A549 (cell line): ENCODE measurements around the gene CHP2. TPM values are rescaled to one million over a fixed set of nuclear protein-coding genes. Genes with fewer than 3 reads are reported as not detected.
"Not testable (repeated sequence)": the region's sequence is repeated elsewhere in the genome, so short reads cannot be mapped to it uniquely, and the experiment has no call there.

Experiments
- ATAC-seq, 2 experiments: fragments of 200-7000 bp in 1 of 2; fragments of >200 bp in 1 of 2; cut with Nextera tagmentation in 1 of 2; cut with Tn5 transposase in 1 of 2; 3 replicates each; pipeline versions ENCODE4 v1.8.0 to v1.9.1; 2018 to 2020; ENCODE audit warnings: mild to moderate bottlenecking in 1 of 2, moderate library complexity in 1 of 2
- CTCF ChIA-PET: fragments of 300-600 bp; sonication (Branson Sonifier 250); formaldehyde crosslinking; extraction: SDS; loops from one replicate; lab custom pipeline; 2021; ENCODE audit warnings: antibody characterized with exemption, inconsistent platforms; lab: Yijun Ruan, JAX
- POLR2A ChIA-PET: fragments of 350-600 bp; formaldehyde crosslinking; extraction: SDS; loops from one replicate; lab custom pipeline; 2021; ENCODE audit warnings: antibody characterized with exemption, inconsistent platforms; lab: Yijun Ruan, JAX
- DNase-seq, 2 experiments: peaks; one replicate each; pipeline versions ENCODE4 v3.0.0 to v3.0.0-alpha.2; 2011 to 2016; ENCODE audit warnings: low read depth in 1 of 2, low spot score in 1 of 2
- FAIRE-seq: peaks from 2 replicates; lab custom pipeline; 2011; peaks lifted over from hg19 to GRCh38; lab: Jason Lieb, UNC
- H3K27ac ChIP-seq, 2 experiments: fragments of >200 bp; sonication (Bioruptor Twin); formaldehyde crosslinking; 3 replicates each; pipeline ENCODE4 v1.5.1; 2016 to 2017
- H3K4me1 ChIP-seq: fragments of >200 bp; sonication (Bioruptor Twin); formaldehyde crosslinking; 3 replicates; pipeline ENCODE4 v1.6.1; 2016
- H3K4me2 ChIP-seq: fragments of >200 bp; sonication (Bioruptor Twin); formaldehyde crosslinking; 3 replicates; pipeline ENCODE4 v1.6.1; 2016
- H3K4me3 ChIP-seq: fragments of >200 bp; sonication (Bioruptor Twin); formaldehyde crosslinking; 3 replicates; pipeline ENCODE4 v1.5.1; 2016
- H3K9me3 ChIP-seq: fragments of >200 bp; sonication (Bioruptor Twin); formaldehyde crosslinking; 3 replicates; pipeline ENCODE4 v1.6.1; 2016
- CEBPB ChIP-seq, 2 experiments: fragments of >200 bp in 1 of 2; sonication (Bioruptor Twin) in 1 of 2; formaldehyde crosslinking in 1 of 2; IDR thresholded peaks; 2 replicates each; pipeline ENCODE4 v1.6.1; 2012 to 2016
- E2F6 ChIP-seq: IDR thresholded peaks from 2 replicates; pipeline ENCODE4 v1.6.1; 2012; ENCODE audit warnings: low read depth, borderline replicate concordance
- EP300 ChIP-seq, 2 experiments: fragments of >200 bp; sonication (Bioruptor Twin); formaldehyde crosslinking; IDR thresholded peaks; 2 replicates in 1 of 2; 3 replicates in 1 of 2; pipeline ENCODE4 v1.6.1; 2016 to 2017
- ESRRA ChIP-seq: fragments of 150-350 bp; IDR thresholded peaks from 2 replicates; pipeline ENCODE4 v1.6.1; 2014; ENCODE audit warnings: mild to moderate bottlenecking, low read length, borderline replicate concordance
- HDAC2 ChIP-seq: fragments of 200-600 bp; sonication (generic); IDR thresholded peaks from 2 replicates; pipeline ENCODE4 v1.6.1; 2016
- HMGXB4 ChIP-seq: fragments of 250-450 bp; sonication (Bioruptor Pico); IDR thresholded peaks from 2 replicates; pipeline ENCODE4 v1.5.0; 2021; ENCODE audit warnings: mild to moderate bottlenecking, moderate library complexity, borderline replicate concordance
- HOXA7 ChIP-seq: fragments of 250-450 bp; sonication (Bioruptor Pico); IDR thresholded peaks from 2 replicates; pipeline ENCODE4 v1.5.0; 2020; ENCODE audit warnings: mild to moderate bottlenecking, moderate library complexity
- HOXB13 ChIP-seq: fragments of 250-450 bp; sonication (Bioruptor Pico); IDR thresholded peaks from 2 replicates; pipeline ENCODE4 v1.5.0; 2020; ENCODE audit warnings: low read depth, mild to moderate bottlenecking, moderate library complexity
- HOXB5 ChIP-seq: fragments of 250-450 bp; sonication (Bioruptor Pico); IDR thresholded peaks from 2 replicates; pipeline ENCODE4 v1.5.0; 2020; ENCODE audit warnings: mild to moderate bottlenecking, moderate library complexity
- KDM5A ChIP-seq: fragments of 200-600 bp; sonication (generic); IDR thresholded peaks from 2 replicates; pipeline ENCODE4 v1.6.1; 2016; ENCODE audit warnings: antibody characterized with exemption, mild to moderate bottlenecking
- MAZ ChIP-seq: fragments of 150-350 bp; IDR thresholded peaks from 2 replicates; pipeline ENCODE4 v1.6.1; 2014; ENCODE audit warnings: antibody characterized with exemption, low read depth, low read length, borderline replicate concordance
- NPAS2 ChIP-seq: fragments of 250-450 bp; sonication (Bioruptor Pico); IDR thresholded peaks from 2 replicates; pipeline ENCODE4 v1.8.0; 2022; ENCODE audit warnings: mild to moderate bottlenecking, moderate library complexity, borderline replicate concordance
- PHF8 ChIP-seq: fragments of 200-600 bp; sonication (generic); IDR thresholded peaks from 2 replicates; pipeline ENCODE4 v1.6.1; 2016; ENCODE audit warnings: low read depth, mild to moderate bottlenecking, antibody characterized with exemption, moderate library complexity, borderline replicate concordance
- RFX5 ChIP-seq: fragments of 450-650 bp; IDR thresholded peaks from 2 replicates; pipeline ENCODE4 v1.7.1; 2014; ENCODE audit warnings: antibody characterized with exemption, mild to moderate bottlenecking, moderate library complexity
- SREBF2 ChIP-seq: fragments of 450-650 bp; IDR thresholded peaks from 2 replicates; pipeline ENCODE4 v1.6.1; 2014; ENCODE audit warnings: mild to moderate bottlenecking, moderate library complexity
- TFCP2L1 ChIP-seq: fragments of 250-450 bp; sonication (Bioruptor Pico); IDR thresholded peaks from 2 replicates; pipeline ENCODE4 v1.5.0; 2021; ENCODE audit warnings: mild to moderate bottlenecking
- TP53 ChIP-seq: fragments of 250-450 bp; sonication (Bioruptor Pico); IDR thresholded peaks from 2 replicates; pipeline ENCODE4 v1.5.0; 2021; ENCODE audit warnings: mild to moderate bottlenecking, moderate library complexity
- USF2 ChIP-seq: fragments of 450-650 bp; IDR thresholded peaks from 2 replicates; pipeline ENCODE4 v1.6.1; 2014; ENCODE audit warnings: antibody characterized with exemption
- ZC3H11A ChIP-seq: fragments of 450-650 bp; IDR thresholded peaks from 2 replicates; pipeline ENCODE4 v1.6.1; 2014; ENCODE audit warnings: antibody characterized with exemption, mild to moderate bottlenecking
- ZFP36 ChIP-seq: fragments of 450-650 bp; IDR thresholded peaks from 2 replicates; pipeline ENCODE4 v1.6.1; 2014; ENCODE audit warnings: borderline replicate concordance; ENCODE audit not compliant: partially characterized antibody
- WGBS: methylation state at CpG from one replicate; pipeline ENCODE4 v1.1.6; 2017; ENCODE audit errors: missing lambda C conversion rate; 5-methylcytosine and 5-hydroxymethylcytosine counted together
- polyA plus RNA-seq, 4 experiments: library from polyadenylated mRNA; depleted of rRNA in 3 of 4; stranded (reverse); fragments of >200 nt; fragmentation: RNase III in 1 of 4; extraction: RNeasy Plus Mini Kit Qiagen cat#74134 plus additional on column Dnase treatment in 1 of 4; gene quantifications; 2 replicates in 3 of 4; 3 replicates in 1 of 4; pipeline ENCODE4 v1.2.3, GENCODE V29; 2011 to 2017

Gene CHP2
- polyA plus RNA-seq, 2 of the 4 experiments (the other 2 are of a cell fraction): not detected

- no peak within 1 kb of the TSS for H3K4me3 ChIP-seq
Measured at GRCh38 chr16:23712976-23713375, 41.9 kb upstream of the CHP2 start, which contains the start of gene ERN2. Gene ERN2 (minus strand): TSS chr16:23713222. CDS start chr16:23713187, 35 bp downstream.

GRCh38 chr16:23716484-23716883, 38.3 kb upstream of the CHP2 start:
- FAIRE-seq (no peak), DNase-seq (no peak), ATAC-seq (no peak)
- H3K9me3 ChIP-seq: no peaks in the 10 kb centered on the region
- CTCF ChIA-PET: no interaction called here
- POLR2A ChIA-PET: no interaction called here
- no peak for TF ChIP-seq HMGXB4 (CRISPR knock-in tag)
- no peak for TF ChIP-seq TP53
- no peak for TF ChIP-seq KDM5A
- TF ChIP-seq PHF8: no peak
- no peak for TF ChIP-seq NPAS2 (CRISPR knock-in tag)
- no peak for TF ChIP-seq CEBPB (IDR thresholded peaks at IDR 0.05)
- no peak for TF ChIP-seq ZFP36
- TF ChIP-seq HDAC2: no peak
- no peak for TF ChIP-seq ZC3H11A
- TF ChIP-seq SREBF2: no peak
- H3K4me3 ChIP-seq: no peak overlapping the region
- 47% methylated on average over 5 of the region's 5 CpGs for WGBS
- H3K27ac ChIP-seq: no peak overlapping the region
- no peaks in the 10 kb centered on the region for H3K4me1 ChIP-seq
- no peak overlapping the region for H3K4me2 ChIP-seq

More at GRCh38 chr16:23712976-23713375, 41.9 kb upstream of the CHP2 start, which contains the start of gene ERN2:
- no peak for DNase-seq
- no peak for TF ChIP-seq USF2
- no peak for TF ChIP-seq HOXA7 (CRISPR knock-in tag)
- TF ChIP-seq HOXB5 (CRISPR knock-in tag): no peak
- TF ChIP-seq E2F6: no peak
- no peak for TF ChIP-seq RFX5
- no peak for TF ChIP-seq MAZ
- no peak for TF ChIP-seq ESRRA
- no peak for TF ChIP-seq TFCP2L1
- TF ChIP-seq ZFP36: no peak
- TF ChIP-seq HOXB13: no peak
- no peak for TF ChIP-seq EP300 (IDR thresholded peaks at IDR 0.05)
- Histone ChIP-seq H3K4me2 (no peak within 1 kb of the TSS), H3K9me3 (peaks cover 16% of the 10 kb centered on the region; the same call in 2 of the 3 replicates), H3K4me1 (no peaks in the 10 kb centered on the region), H3K27ac (no peak within 1 kb of the TSS)
- CTCF ChIA-PET: interaction anchor here (1.3 to 2.8 kb wide), 2 partner anchors 15 to 324 kb away, joined by 3 to 10 read pairs; no protein-coding TSS in a partner anchor
- POLR2A ChIA-PET: no interaction called here
- no peak for FAIRE-seq
- 29% methylated on average over 2 of the region's 37 CpGs for WGBS
- ATAC-seq: no peak

- H3K9me3 ChIP-seq, H3K4me3 ChIP-seq, POLR2A ChIA-PET, FAIRE-seq, ATAC-seq, H3K27ac ChIP-seq, H3K4me1 ChIP-seq, DNase-seq, H3K4me2 ChIP-seq: not testable (repeated sequence)
- WGBS: 37% methylated on average over 9 of the region's 9 CpGs
- CTCF ChIA-PET: interaction anchor here (1.1 to 1.6 kb wide), 2 partner anchors 11 to 78 kb away, joined by 3 to 6 read pairs; no protein-coding TSS in a partner anchor
Measured at GRCh38 chr16:23722613-23723240, 32.1 kb upstream of the CHP2 start.
